Measurements from ENCODE around the gene MAD1L1.

GRCh38 chr7:2219606-2220005, 13.1 kb downstream of the MAD1L1 start:
- TF ChIP-seq EZH2 (IDR thresholded peaks at IDR 0.05; ENCODE audit: low read length, missing control alignments) (no peak), CTCF (conservative IDR thresholded peaks at IDR 0.05 in 1 of 2, IDR thresholded peaks at IDR 0.05 in 1 of 2; ENCODE audit: low read depth in 1 of 2, low read length in 2 of 2) (no peak)

All from fibroblast of lung (primary cell).